Measurements from ENCODE around the gene FGF14.

GRCh38 chr13:102000764-102001163 is 401.1 kb downstream of the FGF14 start:
- no peak for TF ChIP-seq CTCF (conservative IDR thresholded peaks at IDR 0.05; ENCODE audit: low read depth, low read length)
- no peak for TF ChIP-seq EZH2 (IDR thresholded peaks at IDR 0.05; ENCODE audit: low read length, unreplicated experiment)

Data from PC-3 (cell line).